OCI-M2 (cell line): Measurements from ENCODE around the gene HSD11B2.

ENCODE experiments used
- DNase-seq: peaks from one replicate; lab custom pipeline; 2025; ENCODE audit not compliant: unreplicated experiment; lab: John Stamatoyannopoulos, UW

Gene HSD11B2

GRCh38 chr16:67448580-67448979, 17.7 kb downstream of the HSD11B2 start:
- no peak for DNase-seq

GRCh38 chr16:67449336-67449735, 18.4 kb downstream of the HSD11B2 start:
- no peak for DNase-seq

- no peak for DNase-seq
These were observed 18.8 kb downstream of the HSD11B2 start for GRCh38 chr16:67449739-67450138.

- no peak for DNase-seq
These were observed 20.3 kb downstream of the HSD11B2 start for GRCh38 chr16:67451061-67451703.

GRCh38 chr16:67451704-67452435, 20.9 kb downstream of the HSD11B2 start:
- DNase-seq: no peak

GRCh38 chr16:67454104-67454503, 23.2 kb downstream of the HSD11B2 start:
- no peak for DNase-seq

GRCh38 chr16:67454852-67455251, 23.9 kb downstream of the HSD11B2 start:
- no peak for DNase-seq

- DNase-seq: no peak
These were observed 25.6 kb downstream of the HSD11B2 start for GRCh38 chr16:67456391-67457081.

- DNase-seq: no peak
These were observed 26.7 kb downstream of the HSD11B2 start for GRCh38 chr16:67457611-67458010.

GRCh38 chr16:67458121-67458641, 27.3 kb downstream of the HSD11B2 start:
- no peak for DNase-seq

GRCh38 chr16:67459066-67459860, 28.3 kb downstream of the HSD11B2 start:
- no peak for DNase-seq

- no peak for DNase-seq
These were observed 28.9 kb downstream of the HSD11B2 start for GRCh38 chr16:67459861-67460150.

- no peak for DNase-seq
These were observed 29.2 kb downstream of the HSD11B2 start for GRCh38 chr16:67460168-67460567.

- no peak for DNase-seq
These were observed 30.0 kb downstream of the HSD11B2 start for GRCh38 chr16:67460961-67461360.

- no peak for DNase-seq
These were observed 30.8 kb downstream of the HSD11B2 start for GRCh38 chr16:67461600-67462278.

- no peak for DNase-seq
These were observed 31.3 kb downstream of the HSD11B2 start for GRCh38 chr16:67462279-67462655.

GRCh38 chr16:67463059-67463458, 32.1 kb downstream of the HSD11B2 start:
- DNase-seq: no peak

GRCh38 chr16:67463691-67464090, 32.8 kb downstream of the HSD11B2 start:
- no peak for DNase-seq

- DNase-seq: no peak
These were observed 33.6 kb downstream of the HSD11B2 start for GRCh38 chr16:67464565-67464964.

- no peak for DNase-seq
These were observed 35.7 kb downstream of the HSD11B2 start for GRCh38 chr16:67466581-67466980.

GRCh38 chr16:67468731-67469130, 37.8 kb downstream of the HSD11B2 start:
- no peak for DNase-seq
